ENCODE data around the gene PKDCC.
"Not testable (repeated sequence)": the region's sequence is repeated elsewhere in the genome, so short reads cannot be mapped to it uniquely, and the experiment has no call there.

PKDCC gene

DNA sequence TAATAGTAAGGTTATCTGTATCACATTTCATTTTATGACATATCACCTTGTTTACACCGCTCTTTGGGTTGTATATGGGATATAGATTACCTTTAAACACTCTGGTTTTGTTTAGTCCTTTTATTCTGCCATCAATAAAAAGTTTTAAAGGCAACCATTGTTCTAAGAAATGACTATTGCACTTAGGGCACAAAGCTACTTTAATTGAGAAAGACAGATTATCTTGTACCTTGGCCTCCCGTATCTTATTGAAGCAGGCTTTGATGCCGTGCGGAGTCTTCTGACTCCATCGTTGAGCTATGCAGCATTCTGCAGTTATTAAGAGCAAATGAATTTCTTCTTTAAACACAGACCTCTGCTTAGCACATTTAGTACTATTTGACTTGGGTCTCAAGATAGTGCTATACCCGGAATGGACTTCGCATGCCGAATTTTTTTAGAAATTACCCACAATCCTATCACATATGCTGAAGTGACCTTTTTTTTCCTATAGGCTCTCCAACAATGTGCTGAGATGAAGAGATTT, 16.7 kb downstream of the PKDCC start:
- Histone ChIP-seq H3K27ac (ENCODE audit: low read depth in 2 of 2, low read length in 2 of 2) (peak overlapping the region in 1 of 2 donors; percentile 68), H3K9ac (ENCODE audit: low read depth in 1 of 2, low read length in 2 of 2) (no peak overlapping the region), H3K36me3 (ENCODE audit: control insufficient read depth in 2 of 2, insufficient read depth in 2 of 2, low read length in 2 of 2) (peaks cover 0 to under 1% of the 10 kb centered on the region in 2 donors), H3K4me1 (ENCODE audit: control insufficient read depth in 2 of 2, insufficient read depth in 2 of 2, low read length in 2 of 2) (peaks cover 40 to 53% of the 10 kb centered on the region in 2 donors), H3K27me3 (ENCODE audit: control insufficient read depth in 2 of 2, insufficient read depth in 2 of 2, low read length in 2 of 2) (no peaks in the 10 kb centered on the region), H3K4me3 (ENCODE audit: low read length in 2 of 2) (peak overlapping the region in 1 of 2 donors; percentile 2), H3K9me3 (ENCODE audit: control insufficient read depth in 2 of 2, low read length in 2 of 2) (no peaks in the 10 kb centered on the region)

- H3K9me3 ChIP-seq (ENCODE audit: control insufficient read depth in 2 of 2, low read length in 2 of 2); H3K27ac ChIP-seq (ENCODE audit: low read depth in 2 of 2, low read length in 2 of 2); H3K36me3 ChIP-seq (ENCODE audit: control insufficient read depth in 2 of 2, insufficient read depth in 2 of 2, low read length in 2 of 2); H3K27me3 ChIP-seq (ENCODE audit: control insufficient read depth in 2 of 2, insufficient read depth in 2 of 2, low read length in 2 of 2); H3K4me3 ChIP-seq (ENCODE audit: low read length in 2 of 2); H3K9ac ChIP-seq (ENCODE audit: low read depth in 1 of 2, low read length in 2 of 2): not testable (repeated sequence)
- peaks cover 28 to 41% of the 10 kb centered on the region in 2 donors for H3K4me1 ChIP-seq (ENCODE audit: control insufficient read depth in 2 of 2, insufficient read depth in 2 of 2, low read length in 2 of 2)
Observed at GRCh38 chr2:42065753-42066152, 17.9 kb downstream of the PKDCC start.

DNA sequence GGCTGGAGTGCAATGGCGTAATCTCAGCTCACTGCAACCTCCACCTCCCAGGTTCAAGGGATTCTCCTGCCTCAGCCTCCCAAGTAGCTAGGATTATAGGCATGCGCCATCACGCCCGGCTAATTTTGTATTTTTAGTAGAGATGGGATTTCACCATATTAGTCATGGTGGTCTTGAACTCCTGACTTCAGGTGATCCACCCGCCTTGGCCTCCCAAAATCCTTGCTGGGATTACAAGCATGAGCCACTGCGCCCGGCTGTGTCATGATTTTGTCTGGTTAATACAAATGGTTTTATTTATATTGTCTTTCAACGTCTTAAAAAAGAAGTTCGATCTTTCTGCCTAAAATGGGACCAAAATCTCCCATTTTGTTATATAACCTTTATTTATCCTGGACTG, 19.2 kb downstream of the PKDCC start:
- H3K9ac ChIP-seq (ENCODE audit: low read depth in 1 of 2, low read length in 2 of 2); H3K36me3 ChIP-seq (ENCODE audit: control insufficient read depth in 2 of 2, insufficient read depth in 2 of 2, low read length in 2 of 2); H3K27ac ChIP-seq (ENCODE audit: low read depth in 2 of 2, low read length in 2 of 2); H3K27me3 ChIP-seq (ENCODE audit: control insufficient read depth in 2 of 2, insufficient read depth in 2 of 2, low read length in 2 of 2); H3K4me3 ChIP-seq (ENCODE audit: low read length in 2 of 2); H3K9me3 ChIP-seq (ENCODE audit: control insufficient read depth in 2 of 2, low read length in 2 of 2): not testable (repeated sequence)
- peaks cover 24 to 33% of the 10 kb centered on the region in 2 donors for H3K4me1 ChIP-seq (ENCODE audit: control insufficient read depth in 2 of 2, insufficient read depth in 2 of 2, low read length in 2 of 2)

DNA sequence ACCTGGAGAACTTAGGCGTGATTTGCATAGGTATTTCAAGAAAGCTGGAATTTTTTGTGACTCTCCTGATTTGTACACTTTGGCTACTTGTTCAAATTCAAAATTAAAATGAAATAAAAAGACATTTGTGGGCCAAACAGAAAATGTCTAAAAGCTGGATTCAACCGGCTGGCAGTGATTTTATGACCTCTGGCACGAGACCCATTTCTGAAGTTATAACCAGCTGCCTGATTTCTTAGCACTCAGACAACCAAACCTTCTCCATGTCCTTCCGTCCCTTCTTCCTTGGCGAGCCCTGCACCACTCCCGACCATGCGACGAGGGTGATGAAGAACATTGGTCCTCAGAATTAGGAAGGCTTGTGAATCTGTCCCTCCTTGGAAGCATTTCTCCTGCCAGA, 19.7 kb downstream of the PKDCC start:
- Histone ChIP-seq H3K36me3 (ENCODE audit: control insufficient read depth in 2 of 2, insufficient read depth in 2 of 2, low read length in 2 of 2) (no peaks in the 10 kb centered on the region), H3K4me1 (ENCODE audit: control insufficient read depth in 2 of 2, insufficient read depth in 2 of 2, low read length in 2 of 2) (peaks cover 26 to 33% of the 10 kb centered on the region in 2 donors)

DNA sequence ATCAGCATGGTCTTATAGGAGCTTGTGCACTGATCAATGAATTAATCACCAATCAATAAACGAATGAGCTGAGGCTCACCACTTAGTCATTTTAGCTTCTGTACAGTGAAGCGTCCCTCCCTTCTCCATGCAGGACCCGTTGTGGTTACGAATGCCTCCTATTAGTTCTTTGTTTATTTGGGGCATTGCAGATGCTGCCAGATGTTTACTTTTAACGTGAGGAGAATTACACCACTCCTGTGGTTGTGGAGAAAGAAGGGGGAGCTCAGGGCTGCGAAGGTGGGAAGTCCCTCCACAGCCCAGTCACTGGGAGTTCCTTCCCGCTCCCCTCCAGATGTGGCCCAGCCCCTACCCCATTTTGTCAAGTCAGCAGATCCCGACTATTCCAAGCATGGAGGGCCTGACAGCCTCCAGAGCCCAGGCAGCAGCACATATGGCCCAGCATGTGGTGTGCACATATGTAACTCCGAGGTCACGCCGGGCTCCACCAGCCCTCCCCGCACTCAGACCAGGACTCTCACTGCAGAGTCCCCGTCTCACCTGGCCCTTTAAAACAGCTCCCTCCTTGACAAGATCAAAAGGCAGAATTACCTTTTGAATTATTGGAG, 20.9 kb downstream of the PKDCC start:
- no peak overlapping the region for H3K4me3 ChIP-seq (ENCODE audit: low read length in 2 of 2)
- no peak overlapping the region for H3K9ac ChIP-seq (ENCODE audit: low read depth in 1 of 2, low read length in 2 of 2)
- peaks cover 35 to 36% of the 10 kb centered on the region in 2 donors for H3K4me1 ChIP-seq (ENCODE audit: control insufficient read depth in 2 of 2, insufficient read depth in 2 of 2, low read length in 2 of 2)
- H3K9me3 ChIP-seq (ENCODE audit: control insufficient read depth in 2 of 2, low read length in 2 of 2), result no peaks in the 10 kb centered on the region
- no peak overlapping the region for H3K27ac ChIP-seq (ENCODE audit: low read depth in 2 of 2, low read length in 2 of 2)
- no peaks in the 10 kb centered on the region for H3K36me3 ChIP-seq (ENCODE audit: control insufficient read depth in 2 of 2, insufficient read depth in 2 of 2, low read length in 2 of 2)
- no peaks in the 10 kb centered on the region for H3K27me3 ChIP-seq (ENCODE audit: control insufficient read depth in 2 of 2, insufficient read depth in 2 of 2, low read length in 2 of 2)

More for the DNA sequence above, 19.7 kb downstream of the PKDCC start:
- no peak overlapping the region for H3K4me3 ChIP-seq (ENCODE audit: low read length in 2 of 2)
- H3K27me3 ChIP-seq (ENCODE audit: control insufficient read depth in 2 of 2, insufficient read depth in 2 of 2, low read length in 2 of 2), result no peaks in the 10 kb centered on the region
- no peak overlapping the region for H3K9ac ChIP-seq (ENCODE audit: low read depth in 1 of 2, low read length in 2 of 2)
- no peak overlapping the region for H3K27ac ChIP-seq (ENCODE audit: low read depth in 2 of 2, low read length in 2 of 2)
- H3K9me3 ChIP-seq (ENCODE audit: control insufficient read depth in 2 of 2, low read length in 2 of 2), result no peaks in the 10 kb centered on the region

DNA sequence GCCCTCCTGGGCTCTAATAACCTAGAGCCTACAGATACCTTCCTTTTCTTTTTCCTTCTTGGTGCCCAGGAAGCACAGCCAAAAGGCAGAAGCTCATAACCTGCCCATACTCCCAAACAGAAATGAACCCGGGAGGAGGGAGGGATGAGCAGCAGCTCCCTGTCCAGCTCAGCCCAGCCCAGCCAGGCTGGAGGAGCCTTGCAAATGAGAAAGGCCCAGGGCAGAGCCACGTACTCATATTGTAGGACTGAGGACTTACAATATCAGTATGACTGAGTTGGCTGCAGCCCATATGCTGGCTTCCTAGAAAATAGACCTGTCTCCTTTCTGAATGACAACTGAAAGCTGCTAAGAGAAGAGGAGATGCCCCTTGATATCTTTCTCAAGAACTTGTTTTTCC, 21.7 kb downstream of the PKDCC start:
- Histone ChIP-seq H3K9me3 (ENCODE audit: control insufficient read depth in 2 of 2, low read length in 2 of 2) (no peaks in the 10 kb centered on the region), H3K9ac (ENCODE audit: low read depth in 1 of 2, low read length in 2 of 2) (no peak overlapping the region), H3K27me3 (ENCODE audit: control insufficient read depth in 2 of 2, insufficient read depth in 2 of 2, low read length in 2 of 2) (no peaks in the 10 kb centered on the region), H3K4me3 (ENCODE audit: low read length in 2 of 2) (no peak overlapping the region), H3K27ac (ENCODE audit: low read depth in 2 of 2, low read length in 2 of 2) (no peak overlapping the region), H3K36me3 (ENCODE audit: control insufficient read depth in 2 of 2, insufficient read depth in 2 of 2, low read length in 2 of 2) (no peaks in the 10 kb centered on the region), H3K4me1 (ENCODE audit: control insufficient read depth in 2 of 2, insufficient read depth in 2 of 2, low read length in 2 of 2) (peaks cover 30 to 33% of the 10 kb centered on the region in 2 donors)

DNA sequence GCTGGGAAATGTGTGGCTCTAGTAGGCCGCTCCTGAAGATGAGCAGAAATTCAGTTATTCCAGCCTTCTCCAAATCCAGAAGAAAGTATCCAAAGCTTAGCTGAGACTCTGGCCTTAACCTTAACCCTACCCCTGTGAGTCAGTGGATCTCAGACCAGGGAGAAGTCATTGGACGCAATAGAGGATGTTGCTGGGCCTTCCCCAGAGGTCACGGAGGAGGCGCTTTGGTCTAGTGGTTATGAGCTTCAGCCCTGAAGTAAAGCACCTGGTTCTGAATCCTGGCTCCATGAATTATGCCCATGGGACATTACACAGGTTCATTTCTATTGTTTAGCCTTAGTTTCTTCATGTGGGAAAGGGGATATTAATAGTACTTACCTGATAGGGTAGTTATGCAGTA, 24.0 kb downstream of the PKDCC start:
- Histone ChIP-seq H3K4me1 (ENCODE audit: control insufficient read depth in 2 of 2, insufficient read depth in 2 of 2, low read length in 2 of 2) (peaks cover 27 to 36% of the 10 kb centered on the region in 2 donors), H3K9ac (ENCODE audit: low read depth in 1 of 2, low read length in 2 of 2) (peak overlapping the region in 1 of 2 donors; percentile 20), H3K4me3 (ENCODE audit: low read length in 2 of 2) (no peak overlapping the region), H3K9me3 (ENCODE audit: control insufficient read depth in 2 of 2, low read length in 2 of 2) (no peaks in the 10 kb centered on the region), H3K27me3 (ENCODE audit: control insufficient read depth in 2 of 2, insufficient read depth in 2 of 2, low read length in 2 of 2) (no peaks in the 10 kb centered on the region), H3K27ac (ENCODE audit: low read depth in 2 of 2, low read length in 2 of 2) (peak overlapping the region; percentile 62 to 80), H3K36me3 (ENCODE audit: control insufficient read depth in 2 of 2, insufficient read depth in 2 of 2, low read length in 2 of 2) (no peaks in the 10 kb centered on the region)

GRCh38 chr2:42072349-42073118, 24.7 kb downstream of the PKDCC start:
- peak overlapping the region; percentile 11 to 20 for H3K9ac ChIP-seq (ENCODE audit: low read depth in 1 of 2, low read length in 2 of 2)

GRCh38 chr2:42073739-42074503, 26.1 kb downstream of the PKDCC start:
- no peaks in the 10 kb centered on the region for H3K27me3 ChIP-seq (ENCODE audit: control insufficient read depth in 2 of 2, insufficient read depth in 2 of 2, low read length in 2 of 2)
- H3K27ac ChIP-seq (ENCODE audit: low read depth in 2 of 2, low read length in 2 of 2), result peak overlapping the region; percentile 36 to 80
- H3K36me3 ChIP-seq (ENCODE audit: control insufficient read depth in 2 of 2, insufficient read depth in 2 of 2, low read length in 2 of 2), result no peaks in the 10 kb centered on the region
- H3K9ac ChIP-seq (ENCODE audit: low read depth in 1 of 2, low read length in 2 of 2), result no peak overlapping the region
- H3K9me3 ChIP-seq (ENCODE audit: control insufficient read depth in 2 of 2, low read length in 2 of 2), result no peaks in the 10 kb centered on the region
- H3K4me1 ChIP-seq (ENCODE audit: control insufficient read depth in 2 of 2, insufficient read depth in 2 of 2, low read length in 2 of 2), result peaks cover 22 to 26% of the 10 kb centered on the region in 2 donors
- no peak overlapping the region for H3K4me3 ChIP-seq (ENCODE audit: low read length in 2 of 2)

More at GRCh38 chr2:42072349-42073118, 24.7 kb downstream of the PKDCC start:
- peak overlapping the region; percentile 18 to 46 for H3K4me3 ChIP-seq (ENCODE audit: low read length in 2 of 2)
- H3K4me1 ChIP-seq (ENCODE audit: control insufficient read depth in 2 of 2, insufficient read depth in 2 of 2, low read length in 2 of 2), result peaks cover 26 to 32% of the 10 kb centered on the region in 2 donors
- no peaks in the 10 kb centered on the region for H3K36me3 ChIP-seq (ENCODE audit: control insufficient read depth in 2 of 2, insufficient read depth in 2 of 2, low read length in 2 of 2)
- H3K27me3 ChIP-seq (ENCODE audit: control insufficient read depth in 2 of 2, insufficient read depth in 2 of 2, low read length in 2 of 2), result no peaks in the 10 kb centered on the region
- H3K27ac ChIP-seq (ENCODE audit: low read depth in 2 of 2, low read length in 2 of 2), result peak overlapping the region; percentile 62 to 80
- H3K9me3 ChIP-seq (ENCODE audit: control insufficient read depth in 2 of 2, low read length in 2 of 2), result no peaks in the 10 kb centered on the region

- H3K9me3 ChIP-seq (ENCODE audit: control insufficient read depth in 2 of 2, low read length in 2 of 2), result no peaks in the 10 kb centered on the region
Observed at GRCh38 chr2:42074661-42075060, 26.8 kb downstream of the PKDCC start.

More at GRCh38 chr2:42074661-42075060, 26.8 kb downstream of the PKDCC start:
- Histone ChIP-seq H3K4me3 (ENCODE audit: low read length in 2 of 2) (no peak overlapping the region), H3K27me3 (ENCODE audit: control insufficient read depth in 2 of 2, insufficient read depth in 2 of 2, low read length in 2 of 2) (no peaks in the 10 kb centered on the region), H3K4me1 (ENCODE audit: control insufficient read depth in 2 of 2, insufficient read depth in 2 of 2, low read length in 2 of 2) (peaks cover 22 to 26% of the 10 kb centered on the region in 2 donors), H3K9ac (ENCODE audit: low read depth in 1 of 2, low read length in 2 of 2) (no peak overlapping the region), H3K36me3 (ENCODE audit: control insufficient read depth in 2 of 2, insufficient read depth in 2 of 2, low read length in 2 of 2) (no peaks in the 10 kb centered on the region), H3K27ac (ENCODE audit: low read depth in 2 of 2, low read length in 2 of 2) (peak overlapping the region in 1 of 2 donors; percentile 48)
